PFSK-1 (cell line): Measurements from ENCODE around the gene KCNB1.

Experiments
- FOXP2 ChIP-seq: optimal IDR thresholded peaks from 2 replicates; pipeline ENCODE3; 2011; ENCODE audit warnings: borderline replicate concordance, control low read depth, inconsistent platforms; ENCODE audit not compliant: insufficient read depth; ENCODE audit errors: extremely low read length, extremely low read depth
- POLR2AphosphoS5 ChIP-seq: IDR thresholded peaks from 2 replicates; pipeline ENCODE4 v1.6.1; 2012; ENCODE audit warnings: low read depth, mild to moderate bottlenecking, control low read depth, low read length, moderate library complexity
- REST ChIP-seq, 2 experiments: IDR thresholded peaks; 2 replicates each; pipeline versions ENCODE4 v1.6.1 to v1.8.0; 2011 to 2012; ENCODE audit warnings: low read depth in 2 of 2, low read length in 2 of 2, control low read depth in 1 of 2, inconsistent platforms in 1 of 2, mild to moderate bottlenecking in 1 of 2, moderate library complexity in 1 of 2; ENCODE audit not compliant: insufficient read depth in 1 of 2
- SIN3A ChIP-seq: IDR thresholded peaks from 2 replicates; pipeline ENCODE4 v1.6.1; 2012; ENCODE audit warnings: mild to moderate bottlenecking, low read length, moderate library complexity, borderline replicate concordance; ENCODE audit not compliant: insufficient read depth
- TAF1 ChIP-seq: IDR thresholded peaks from 2 replicates; pipeline ENCODE4 v1.6.1; 2012; ENCODE audit warnings: low read length, control low read depth, borderline replicate concordance; ENCODE audit not compliant: insufficient read depth

KCNB1 gene

GRCh38 chr20:49479785-49480184, 2.7 kb downstream of the KCNB1 start:
- no peak for TF ChIP-seq REST (IDR thresholded peaks at IDR 0.05; ENCODE audit: insufficient read depth in 1 of 2, low read depth in 2 of 2, low read length in 2 of 2)
- TF ChIP-seq SIN3A: no peak
- no peak for TF ChIP-seq FOXP2
- TF ChIP-seq POLR2AphosphoS5: no peak
- TF ChIP-seq TAF1: no peak

DNA sequence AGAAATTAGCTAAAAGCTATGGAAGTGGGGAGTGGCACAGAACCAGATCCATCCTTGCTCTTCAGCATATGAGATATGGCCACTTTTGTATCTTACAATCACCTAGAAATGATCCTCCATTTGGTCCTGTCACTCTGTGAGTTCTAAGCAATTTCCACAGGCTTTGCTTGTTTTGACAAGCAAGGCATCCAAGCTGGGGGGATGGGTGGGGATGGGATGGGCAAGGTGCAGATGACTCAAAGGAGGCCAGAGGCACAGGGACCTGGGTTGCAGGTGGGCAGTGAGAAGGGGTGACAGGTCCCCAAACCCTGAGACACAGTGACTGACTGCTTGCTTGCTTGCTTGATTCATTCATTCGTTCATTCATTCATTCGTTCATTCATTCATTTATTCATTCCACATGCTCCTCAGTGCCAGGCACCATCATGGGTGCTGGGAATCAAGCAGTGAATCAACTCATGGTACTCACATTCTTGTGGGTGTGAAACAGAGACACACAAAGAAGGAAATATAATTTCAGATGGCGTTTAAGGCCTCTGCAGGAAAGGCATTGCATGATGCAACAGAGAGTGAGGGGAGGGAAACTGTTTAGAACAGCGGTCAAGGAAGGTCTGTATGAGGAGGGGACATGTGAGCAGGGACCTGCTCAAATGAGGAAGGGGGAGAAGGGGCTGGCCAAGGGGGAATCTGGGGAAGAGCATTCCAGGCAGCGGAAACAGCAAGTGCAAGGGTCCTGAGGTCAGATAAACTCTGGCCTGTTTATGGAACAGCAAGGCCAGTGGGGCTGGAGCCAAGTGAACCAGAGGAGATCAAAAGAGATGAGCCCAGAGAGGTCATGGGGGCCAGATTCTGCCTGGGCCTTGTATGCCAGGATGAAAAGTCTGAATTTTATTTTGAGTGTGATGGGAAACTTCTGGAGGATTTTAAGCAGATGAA, 3.4 kb downstream of the KCNB1 start:
- no peak for TF ChIP-seq SIN3A
- no peak for TF ChIP-seq REST (IDR thresholded peaks at IDR 0.05; ENCODE audit: insufficient read depth in 1 of 2, low read depth in 2 of 2, low read length in 2 of 2)
- TF ChIP-seq FOXP2: no peak
- TF ChIP-seq TAF1: no peak
- TF ChIP-seq POLR2AphosphoS5: no peak

DNA sequence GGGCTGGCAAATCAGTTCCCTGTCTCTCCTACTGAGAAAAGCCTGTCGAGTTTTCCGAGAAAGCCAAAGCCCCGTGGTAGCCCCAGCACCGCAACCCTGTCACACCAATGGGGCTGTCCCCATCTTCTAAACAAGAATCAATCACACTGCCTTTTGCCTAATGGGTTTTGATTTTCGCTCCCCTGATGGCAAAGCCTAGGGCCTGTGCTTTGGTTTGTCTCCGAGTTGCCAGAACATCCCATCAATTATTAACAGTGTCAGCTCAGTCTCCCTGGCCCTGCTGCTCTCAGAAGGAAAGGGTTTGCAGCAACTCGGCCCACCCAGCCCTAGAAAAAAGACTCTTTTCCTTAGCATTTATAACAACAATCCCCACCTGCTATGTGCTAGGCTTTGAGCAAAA, 4.2 kb downstream of the KCNB1 start:
- no peak for TF ChIP-seq TAF1
- no peak for TF ChIP-seq REST (IDR thresholded peaks at IDR 0.05; ENCODE audit: insufficient read depth in 1 of 2, low read depth in 2 of 2, low read length in 2 of 2)
- TF ChIP-seq FOXP2: no peak
- TF ChIP-seq POLR2AphosphoS5: no peak
- no peak for TF ChIP-seq SIN3A

GRCh38 chr20:49477200-49477599, 5.3 kb downstream of the KCNB1 start:
- TF ChIP-seq POLR2AphosphoS5 (no peak), TAF1 (no peak), FOXP2 (no peak), SIN3A (no peak), REST (IDR thresholded peaks at IDR 0.05; ENCODE audit: insufficient read depth in 1 of 2, low read depth in 2 of 2, low read length in 2 of 2) (no peak)
